NCI-H524 treated with DMSO at 0.1 percent for 48 hours (cell line): ENCODE results near the gene HDX.
"Not testable (repeated sequence)": the region's sequence is repeated elsewhere in the genome, so short reads cannot be mapped to it uniquely, and the experiment has no call there.

Experiments
- DNase-seq: peaks from one replicate; lab custom pipeline; 2025; lab: John Stamatoyannopoulos, UW

The HDX gene

DNA sequence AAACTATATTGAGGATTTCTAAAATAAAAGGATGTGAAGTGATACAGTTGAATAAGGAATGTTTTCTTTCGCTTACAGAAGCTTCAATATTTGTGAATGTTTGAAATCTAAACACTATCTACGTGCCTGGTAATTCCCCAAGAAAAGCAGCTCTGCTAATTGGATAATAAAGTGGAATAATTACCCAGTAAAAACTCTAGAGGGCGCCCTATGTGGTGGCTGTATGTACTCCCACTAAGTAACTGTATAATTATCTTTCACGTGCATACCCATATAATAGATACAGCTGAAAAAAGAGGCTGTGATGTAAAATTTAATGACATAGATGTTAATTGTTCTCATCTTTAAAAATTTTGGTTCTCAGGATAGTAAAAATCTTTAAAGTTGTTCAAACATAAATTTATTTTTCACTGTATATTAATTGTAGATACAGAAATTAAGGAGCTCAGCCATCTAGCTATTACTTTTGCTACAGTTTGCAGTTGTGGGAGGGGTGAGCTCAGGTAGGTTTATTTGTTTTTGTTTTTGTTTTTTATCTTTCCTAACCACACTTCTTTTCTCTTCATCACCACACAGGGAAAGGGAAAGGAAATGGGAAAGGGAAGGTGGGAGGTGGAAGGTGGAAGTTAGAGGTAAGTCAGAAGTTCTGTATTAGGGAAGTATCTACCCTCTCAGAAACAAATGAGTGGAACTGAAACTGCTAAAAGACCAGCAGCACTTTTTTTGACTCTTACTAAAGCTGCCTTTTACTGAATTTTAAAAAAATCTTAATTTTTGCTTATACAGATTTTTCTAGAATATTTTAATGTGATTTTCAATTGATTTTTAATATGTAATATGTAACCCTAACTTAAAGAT is 162.5 kb downstream of the HDX start:
- DNase-seq: peak; percentile 16

DNA sequence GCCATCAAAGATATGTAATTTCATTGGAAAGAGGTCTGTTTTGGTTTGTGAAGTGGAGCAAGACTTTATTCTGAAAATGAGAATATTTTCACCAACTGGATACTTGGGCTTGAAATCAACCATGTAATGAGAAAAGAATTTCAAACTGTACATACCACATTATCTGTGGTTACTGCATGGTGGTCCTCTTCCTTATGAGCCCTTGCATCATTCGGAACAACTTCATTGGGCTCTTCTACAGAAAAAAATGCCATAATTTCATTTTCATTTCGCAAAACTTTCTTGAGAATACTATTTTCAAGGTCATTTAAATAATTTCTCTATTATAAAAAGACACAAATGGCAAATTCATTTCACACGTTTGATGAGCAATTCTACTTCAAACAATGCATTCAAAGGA is 165.6 kb downstream of the HDX start:
- DNase-seq: no peak

- DNase-seq: no peak
Measured at GRCh38 chrX:84335121-84335520, 167.1 kb downstream of the HDX start.

- DNase-seq: no peak
Measured at GRCh38 chrX:84322083-84322827, 180.0 kb downstream of the HDX start.

GRCh38 chrX:84320614-84321013 is 181.6 kb downstream of the HDX start:
- DNase-seq: peak; percentile 15

GRCh38 chrX:84320023-84320422 is 182.2 kb downstream of the HDX start:
- DNase-seq: no peak

GRCh38 chrX:84318661-84319060 is 183.6 kb downstream of the HDX start:
- DNase-seq: no peak

DNA sequence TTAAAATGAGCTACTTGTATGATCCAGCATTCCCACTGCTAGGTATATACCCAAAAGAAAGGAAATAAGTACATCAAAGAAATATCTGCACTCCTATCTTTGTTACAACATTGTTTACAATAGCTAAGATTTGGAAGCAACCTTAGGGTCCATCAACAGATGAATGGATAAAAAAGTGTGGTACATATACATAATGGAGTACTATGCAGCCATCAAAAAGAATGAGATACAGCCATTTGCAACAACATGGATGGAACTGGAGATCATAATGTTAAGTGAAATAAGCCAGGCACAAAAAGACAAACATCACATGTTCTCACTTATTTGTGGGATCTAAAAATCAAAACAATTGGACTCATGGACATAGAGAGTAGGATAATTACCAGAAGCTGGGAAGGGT is 186.3 kb downstream of the HDX start:
- not testable (repeated sequence) for DNase-seq
